K562 (cell line): ENCODE measurements around the gene ADAM19. TPM values are rescaled to one million over a fixed set of nuclear protein-coding genes. Genes with fewer than 3 reads are reported as not detected.

Source experiments
- ATAC-seq: fragments of 200-7000 bp; cut with Tn5 transposase; 3 replicates; pipeline ENCODE4 v1.9.1; 2020; ENCODE audit warnings: moderate library complexity
- BruUV-seq: library from RNA; stranded (reverse); fragments of 400-500 nt; replicated peaks from 2 replicates; lab custom pipeline; 2021; lab: Mats Ljungman, UMichigan
- CTCF ChIA-PET: fragments of 300-600 bp; formaldehyde crosslinking; extraction: SDS; loops from one replicate; lab custom pipeline; 2021; ENCODE audit warnings: low intra/inter-chr PET ratio; lab: Yijun Ruan, JAX
- POLR2A ChIA-PET: fragments of 300-600, 350-650 bp; sonication (Branson Sonifier 250); formaldehyde crosslinking; extraction: SDS; loops from one replicate; lab custom pipeline; 2021; ENCODE audit warnings: antibody characterized with exemption, inconsistent platforms; lab: Yijun Ruan, JAX
- DNase-seq, 4 experiments: peaks; one replicate each; pipeline versions ENCODE4 v3.0.0 to v3.0.0-alpha.2; 2011 to 2018; ENCODE audit warnings: low spot score in 3 of 4, mixed read lengths in 3 of 4; ENCODE audit errors: extremely low read depth in 1 of 4
- FAIRE-seq: peaks from 2 replicates; lab custom pipeline; 2011; peaks lifted over from hg19 to GRCh38; lab: Jason Lieb, UNC
- H2AFZ ChIP-seq: 2 replicates; pipeline ENCODE4 v1.6.0; 2011; ENCODE audit warnings: low read depth, low read length, control low read depth, inconsistent platforms
- H3K27ac ChIP-seq: fragments of 200-600 bp; 3 replicates; pipeline ENCODE4 v1.8.0; 2011; ENCODE audit warnings: low read depth, mild to moderate bottlenecking, control low read depth, inconsistent platforms, low read length, moderate library complexity, mixed read lengths; ENCODE audit errors: extremely low read depth
- H3K27me3 ChIP-seq, 2 experiments: fragments of 300-600 bp in 1 of 2; 2 replicates in 1 of 2; 3 replicates in 1 of 2; pipeline versions ENCODE4 v1.6.0 to v1.8.0; 2011; ENCODE audit warnings: inconsistent platforms in 2 of 2, low read length in 2 of 2, mild to moderate bottlenecking in 1 of 2, mixed read lengths in 1 of 2, moderate library complexity in 1 of 2; ENCODE audit not compliant: control insufficient read depth in 2 of 2, insufficient read depth in 2 of 2
- H3K36me3 ChIP-seq: fragments of 300-600 bp; 3 replicates; pipeline ENCODE4 v1.8.0; 2011; ENCODE audit warnings: mild to moderate bottlenecking, low read length, inconsistent platforms; ENCODE audit not compliant: control insufficient read depth, insufficient read depth
- H3K4me1 ChIP-seq, 2 experiments: fragments of 200-600 bp in 1 of 2; replicated peaks in 1 of 2; 2 replicates in 1 of 2; 3 replicates in 1 of 2; pipeline versions ENCODE4 v1.5.1 to v1.8.0; 2011; ENCODE audit warnings: inconsistent platforms in 2 of 2, low read length in 2 of 2, mild to moderate bottlenecking in 1 of 2, mixed read lengths in 1 of 2, moderate library complexity in 1 of 2; ENCODE audit not compliant: control insufficient read depth in 2 of 2, insufficient read depth in 2 of 2
- H3K4me2 ChIP-seq: 2 replicates; pipeline ENCODE4 v1.6.1; 2011; ENCODE audit warnings: low read length, control low read depth, inconsistent platforms, mixed read lengths; ENCODE audit not compliant: insufficient read depth
- H3K4me3 ChIP-seq: fragments of 200-600 bp; sonication (generic), shearing (Covaris generic); 2 replicates; pipeline ENCODE4 v1.5.1; 2016; ENCODE audit warnings: control low read depth, inconsistent platforms
- H3K79me2 ChIP-seq: fragments of 200-600 bp; 3 replicates; pipeline ENCODE4 v1.8.0; 2011; ENCODE audit warnings: low read length, inconsistent platforms; ENCODE audit not compliant: control insufficient read depth, insufficient read depth
- H3K9ac ChIP-seq, 2 experiments: 2 replicates each; pipeline versions ENCODE4 v1.6.0 to v1.6.1; 2011; ENCODE audit warnings: low read depth in 2 of 2, low read length in 2 of 2, control low read depth in 1 of 2, inconsistent platforms in 1 of 2, mild to moderate bottlenecking in 1 of 2, mixed read lengths in 1 of 2; ENCODE audit not compliant: insufficient read depth in 1 of 2
- H3K9me1 ChIP-seq: one replicate; pipeline ENCODE4 v1.6.0; 2011; ENCODE audit warnings: inconsistent platforms, mild to moderate bottlenecking, low read length, moderate library complexity; ENCODE audit not compliant: control insufficient read depth, insufficient read depth
- H3K9me3 ChIP-seq: replicated peaks from 2 replicates; pipeline ENCODE4 v1.5.1; 2011; ENCODE audit warnings: low read depth, low read length, inconsistent platforms; ENCODE audit not compliant: control insufficient read depth, insufficient read depth
- H4K20me1 ChIP-seq: replicated peaks from 2 replicates; pipeline ENCODE4 v1.6.1; 2011; ENCODE audit warnings: low read length, inconsistent platforms, mixed read lengths; ENCODE audit not compliant: control insufficient read depth, insufficient read depth
- ARNT ChIP-seq, 2 experiments: fragments of 450-650 bp; IDR thresholded peaks; 2 replicates each; pipeline ENCODE4 v1.6.1; 2016; ENCODE audit warnings: mild to moderate bottlenecking in 1 of 2
- DACH1 ChIP-seq: fragments of 450-650 bp; IDR thresholded peaks from 2 replicates; pipeline ENCODE4 v1.6.1; 2018; ENCODE audit not compliant: partially characterized antibody
- KAT2B ChIP-seq: IDR thresholded peaks from one replicate; pipeline ENCODE4 v1.6.1; 2012; ENCODE audit warnings: low read depth, mild to moderate bottlenecking, control low read depth, inconsistent platforms, low read length, moderate library complexity
- MED1 ChIP-seq: sonication (generic); formaldehyde crosslinking; IDR thresholded peaks from 2 replicates; pipeline ENCODE4 v1.8.1; 2023; ENCODE audit warnings: missing genetic modification reagents, borderline replicate concordance
- NR2C2 ChIP-seq, 2 experiments: fragments of 200-800 bp in 1 of 2; sonication (Bioruptor generic) in 1 of 2; sonication (generic) in 1 of 2; formaldehyde crosslinking in 1 of 2; IDR thresholded peaks; 2 replicates each; pipeline versions ENCODE4 v1.6.1 to v1.8.0; 2016 to 2022; ENCODE audit warnings: mild to moderate bottlenecking in 1 of 2, missing compliant biosample characterization in 1 of 2, missing genetic modification characterization in 1 of 2, missing genetic modification reagents in 1 of 2
- NRF1 ChIP-seq, 2 experiments: fragments of 450-650 bp; IDR thresholded peaks in 1 of 2; conservative IDR thresholded peaks in 1 of 2; 2 replicates each; pipeline ENCODE4 v1.6.1; 2014; ENCODE audit warnings: mild to moderate bottlenecking in 2 of 2
- RBM15 ChIP-seq: fragments of 200-400 bp; formaldehyde crosslinking; IDR thresholded peaks from 2 replicates; pipeline ENCODE4 v1.6.1; 2018; ENCODE audit warnings: mild to moderate bottlenecking, low read length, moderate library complexity; ENCODE audit not compliant: insufficient read depth
- SETDB1 ChIP-seq: IDR thresholded peaks from one replicate; pipeline ENCODE4 v1.6.1; 2012; ENCODE audit warnings: low read length, control low read depth, inconsistent platforms
- SNRNP70 ChIP-seq: fragments of 200-400 bp; formaldehyde crosslinking; optimal IDR thresholded peaks from 2 replicates; pipeline ENCODE3; 2017; ENCODE audit warnings: low read depth, low read length
- WGBS: fragments of 100-300 bp; shearing (Covaris generic); methylation state at CpG from one replicate; pipeline ENCODE4 v1.1.6; 2016; ENCODE audit warnings: low coverage, mixed read lengths; ENCODE audit not compliant: insufficient coverage; ENCODE audit errors: missing lambda C conversion rate; 5-methylcytosine and 5-hydroxymethylcytosine counted together
- in situ Hi-C: fragments of 300-500 bp; cut with MboI; formaldehyde crosslinking; loops from 4 replicates; pipeline ENCODE4 v1.15.0; 2018; ENCODE audit warnings: inconsistent platforms, mixed read lengths
- intact Hi-C: fragments of 100-400 bp; cut with micrococcal nuclease; formaldehyde crosslinking; loops from 2 replicates; pipeline ENCODE4 v1.14.2; 2022
- polyA plus RNA-seq, 8 experiments: library from polyadenylated mRNA; depleted of rRNA in 4 of 8; stranded (reverse) in 5 of 8; unstranded in 3 of 8; fragments of >200 nt; fragmentation: Nextera tagmentation in 2 of 8; fragmentation: Illumina TruSeq in 1 of 8; extraction: Ambion mirVana in 2 of 8; extraction: Trizol in 1 of 8; gene quantifications; 2 replicates each; pipeline versions ENCODE4 v1.2.1 to v1.2.3, GENCODE V29; 2011 to 2014; ENCODE audit warnings: inconsistent platforms in 1 of 8, missing spikeins in 1 of 8
- total RNA-seq, 7 experiments: library from RNA; depleted of rRNA in 6 of 7; stranded (reverse); fragments of >200 nt in 6 of 7; fragmentation: Illumina TruSeq in 2 of 7; extraction: Trizol in 2 of 7; gene quantifications; 2 replicates each; pipeline versions ENCODE4 v1.2.1 to v1.2.3, GENCODE V29; 2011 to 2021; ENCODE audit warnings: low replicate concordance in 1 of 7
- TF ChIP-seq, protein P1 (sequence below): sonication (generic); formaldehyde crosslinking; IDR thresholded peaks from 2 replicates; pipeline ENCODE4 v1.8.1; 2023; ENCODE audit warnings: mild to moderate bottlenecking, missing genetic modification reagents
- TF ChIP-seq, protein P2 (sequence below): sonication (generic); formaldehyde crosslinking; IDR thresholded peaks from 2 replicates; pipeline ENCODE4 v1.8.0; 2023; ENCODE audit warnings: missing genetic modification reagents, mild to moderate bottlenecking, borderline replicate concordance
- TF ChIP-seq, protein P3 (sequence below): fragments of 200-800 bp; sonication (Bioruptor generic); IDR thresholded peaks from 2 replicates; pipeline ENCODE4 v1.6.1; 2017; ENCODE audit warnings: missing genetic modification characterization, missing compliant biosample characterization

Gene ADAM19
- total and polyA plus RNA-seq, 9 of the 15 experiments (the other 6 are each of a cell fraction or from before 2014, with no cell fraction given), result 0.11 to 1.1 (median 0.43) TPM

DNA sequence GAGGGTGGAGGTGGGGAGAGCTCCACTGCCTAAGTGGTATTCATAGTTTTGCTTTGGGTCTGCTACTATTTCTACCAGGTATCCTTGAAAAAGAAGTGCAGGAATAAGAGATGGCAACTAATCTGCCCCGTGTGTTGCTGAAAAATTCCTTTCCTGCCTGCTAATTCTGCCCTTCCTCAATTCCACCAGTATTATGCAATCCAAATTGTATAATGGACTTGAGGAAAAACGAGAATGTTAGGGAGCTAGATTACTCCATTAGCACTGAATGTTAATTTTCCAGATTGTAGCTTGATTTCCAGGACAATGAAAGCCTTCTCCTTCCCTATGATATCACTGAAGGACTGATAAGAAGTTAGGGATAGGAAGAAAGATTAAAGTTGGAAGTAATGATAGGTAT, 16.9 kb downstream of the ADAM19 start:
- Histone ChIP-seq H3K27ac (no peak overlapping the region), H3K4me3 (no peak overlapping the region), H3K9me1 (no peaks in the 10 kb centered on the region), H4K20me1 (no peaks in the 10 kb centered on the region), H2AFZ (no peak overlapping the region), H3K4me1 (peaks cover 0 to 4% of the 10 kb centered on the region in 2 experiments; a peak in 1 of 5 replicates), H3K9ac (no peak overlapping the region), H3K9me3 (no peaks in the 10 kb centered on the region), H3K79me2 (no peaks in the 10 kb centered on the region), H3K36me3 (no peaks in the 10 kb centered on the region), H3K4me2 (no peak overlapping the region), H3K27me3 (peaks cover 0 to 8% of the 10 kb centered on the region in 2 experiments; a peak in 3 of 5 replicates)
- DNase-seq, result no peak
- no peak for TF ChIP-seq RBM15
- TF ChIP-seq KAT2B, result no peak
- TF ChIP-seq SNRNP70, result no peak
- TF ChIP-seq NRF1 (conservative IDR thresholded peaks at IDR 0.05 in 1 of 2, IDR thresholded peaks at IDR 0.05 in 1 of 2), result no peak
- TF ChIP-seq, protein P1, sequence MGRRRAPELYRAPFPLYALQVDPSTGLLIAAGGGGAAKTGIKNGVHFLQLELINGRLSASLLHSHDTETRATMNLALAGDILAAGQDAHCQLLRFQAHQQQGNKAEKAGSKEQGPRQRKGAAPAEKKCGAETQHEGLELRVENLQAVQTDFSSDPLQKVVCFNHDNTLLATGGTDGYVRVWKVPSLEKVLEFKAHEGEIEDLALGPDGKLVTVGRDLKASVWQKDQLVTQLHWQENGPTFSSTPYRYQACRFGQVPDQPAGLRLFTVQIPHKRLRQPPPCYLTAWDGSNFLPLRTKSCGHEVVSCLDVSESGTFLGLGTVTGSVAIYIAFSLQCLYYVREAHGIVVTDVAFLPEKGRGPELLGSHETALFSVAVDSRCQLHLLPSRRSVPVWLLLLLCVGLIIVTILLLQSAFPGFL (CRISPR knock-in tag), result no peak
- TF ChIP-seq MED1, result no peak
- TF ChIP-seq, protein P2, sequence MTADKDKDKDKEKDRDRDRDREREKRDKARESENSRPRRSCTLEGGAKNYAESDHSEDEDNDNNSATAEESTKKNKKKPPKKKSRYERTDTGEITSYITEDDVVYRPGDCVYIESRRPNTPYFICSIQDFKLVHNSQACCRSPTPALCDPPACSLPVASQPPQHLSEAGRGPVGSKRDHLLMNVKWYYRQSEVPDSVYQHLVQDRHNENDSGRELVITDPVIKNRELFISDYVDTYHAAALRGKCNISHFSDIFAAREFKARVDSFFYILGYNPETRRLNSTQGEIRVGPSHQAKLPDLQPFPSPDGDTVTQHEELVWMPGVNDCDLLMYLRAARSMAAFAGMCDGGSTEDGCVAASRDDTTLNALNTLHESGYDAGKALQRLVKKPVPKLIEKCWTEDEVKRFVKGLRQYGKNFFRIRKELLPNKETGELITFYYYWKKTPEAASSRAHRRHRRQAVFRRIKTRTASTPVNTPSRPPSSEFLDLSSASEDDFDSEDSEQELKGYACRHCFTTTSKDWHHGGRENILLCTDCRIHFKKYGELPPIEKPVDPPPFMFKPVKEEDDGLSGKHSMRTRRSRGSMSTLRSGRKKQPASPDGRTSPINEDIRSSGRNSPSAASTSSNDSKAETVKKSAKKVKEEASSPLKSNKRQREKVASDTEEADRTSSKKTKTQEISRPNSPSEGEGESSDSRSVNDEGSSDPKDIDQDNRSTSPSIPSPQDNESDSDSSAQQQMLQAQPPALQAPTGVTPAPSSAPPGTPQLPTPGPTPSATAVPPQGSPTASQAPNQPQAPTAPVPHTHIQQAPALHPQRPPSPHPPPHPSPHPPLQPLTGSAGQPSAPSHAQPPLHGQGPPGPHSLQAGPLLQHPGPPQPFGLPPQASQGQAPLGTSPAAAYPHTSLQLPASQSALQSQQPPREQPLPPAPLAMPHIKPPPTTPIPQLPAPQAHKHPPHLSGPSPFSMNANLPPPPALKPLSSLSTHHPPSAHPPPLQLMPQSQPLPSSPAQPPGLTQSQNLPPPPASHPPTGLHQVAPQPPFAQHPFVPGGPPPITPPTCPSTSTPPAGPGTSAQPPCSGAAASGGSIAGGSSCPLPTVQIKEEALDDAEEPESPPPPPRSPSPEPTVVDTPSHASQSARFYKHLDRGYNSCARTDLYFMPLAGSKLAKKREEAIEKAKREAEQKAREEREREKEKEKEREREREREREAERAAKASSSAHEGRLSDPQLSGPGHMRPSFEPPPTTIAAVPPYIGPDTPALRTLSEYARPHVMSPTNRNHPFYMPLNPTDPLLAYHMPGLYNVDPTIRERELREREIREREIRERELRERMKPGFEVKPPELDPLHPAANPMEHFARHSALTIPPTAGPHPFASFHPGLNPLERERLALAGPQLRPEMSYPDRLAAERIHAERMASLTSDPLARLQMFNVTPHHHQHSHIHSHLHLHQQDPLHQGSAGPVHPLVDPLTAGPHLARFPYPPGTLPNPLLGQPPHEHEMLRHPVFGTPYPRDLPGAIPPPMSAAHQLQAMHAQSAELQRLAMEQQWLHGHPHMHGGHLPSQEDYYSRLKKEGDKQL (CRISPR knock-in tag), result no peak
- no peak for TF ChIP-seq NR2C2 (CRISPR knock-in tag; IDR thresholded peaks at IDR 0.05)
- no peak for TF ChIP-seq NR2C2 (tag; IDR thresholded peaks at IDR 0.05)
- TF ChIP-seq SETDB1, result no peak
- no peak for TF ChIP-seq DACH1
- no peak for TF ChIP-seq ARNT (IDR thresholded peaks at IDR 0.05)
- TF ChIP-seq, protein P3, sequence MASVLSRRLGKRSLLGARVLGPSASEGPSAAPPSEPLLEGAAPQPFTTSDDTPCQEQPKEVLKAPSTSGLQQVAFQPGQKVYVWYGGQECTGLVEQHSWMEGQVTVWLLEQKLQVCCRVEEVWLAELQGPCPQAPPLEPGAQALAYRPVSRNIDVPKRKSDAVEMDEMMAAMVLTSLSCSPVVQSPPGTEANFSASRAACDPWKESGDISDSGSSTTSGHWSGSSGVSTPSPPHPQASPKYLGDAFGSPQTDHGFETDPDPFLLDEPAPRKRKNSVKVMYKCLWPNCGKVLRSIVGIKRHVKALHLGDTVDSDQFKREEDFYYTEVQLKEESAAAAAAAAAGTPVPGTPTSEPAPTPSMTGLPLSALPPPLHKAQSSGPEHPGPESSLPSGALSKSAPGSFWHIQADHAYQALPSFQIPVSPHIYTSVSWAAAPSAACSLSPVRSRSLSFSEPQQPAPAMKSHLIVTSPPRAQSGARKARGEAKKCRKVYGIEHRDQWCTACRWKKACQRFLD, result no peak
- ChIA-PET CTCF (no interaction called here), POLR2A (interaction anchor here (0.9 to 1.2 kb wide), 3 partner anchors 11 to 173 kb away, joined by 3 read pairs; partner anchors contain the start of gene THG1L)
- intact Hi-C loops, result no loop called here
- BruUV-seq, result no TSS peak
- no peak for ATAC-seq
- in situ Hi-C loops, result no loop called here
- FAIRE-seq, result no peak
- WGBS, result 0% methylated on average over 2 of the region's 2 CpGs
